Dendritic cell treated with granulocyte-macrophage colony-stimulating factor and Interleukin-4, amounts not matched to agents 40 ng/mL and 50 ng/mL, for 4 days (primary cell): Measurements from ENCODE around the gene NUDT16L1.
A peak's percentile ranks its signal among the peaks of the same experiment; 100 is the strongest.

Experiments
- H3K27ac Mint-ChIP-seq: one replicate; pipeline ENCODE4 v1.8.0; 2022; ENCODE audit warnings: mild to moderate bottlenecking, mixed read lengths
- H3K27me3 Mint-ChIP-seq: one replicate; pipeline ENCODE4 v1.8.0; 2022; ENCODE audit warnings: mild to moderate bottlenecking, mixed read lengths
- H3K36me3 Mint-ChIP-seq: one replicate; pipeline ENCODE4 v1.8.0; 2022; ENCODE audit warnings: low read depth, mixed read lengths
- H3K4me1 Mint-ChIP-seq: one replicate; pipeline ENCODE4 v1.8.0; 2022; ENCODE audit warnings: low read depth, mixed read lengths
- H3K4me3 Mint-ChIP-seq: one replicate; pipeline ENCODE4 v1.8.0; 2022; ENCODE audit warnings: mild to moderate bottlenecking, moderate library complexity, mixed read lengths
- H3K9me3 Mint-ChIP-seq: one replicate; pipeline ENCODE4 v1.8.0; 2022; ENCODE audit warnings: mixed read lengths
- intact Hi-C: fragments of 100-400 bp; cut with micrococcal nuclease; formaldehyde crosslinking; loops from one replicate; pipeline ENCODE4 v1.15.0; 2022

NUDT16L1 gene

GRCh38 chr16:4682616-4683254 is 10.6 kb upstream of the NUDT16L1 start:
- Mint-ChIP-seq H3K27me3 (no peaks in the 10 kb centered on the region), H3K27ac (peak overlapping the region; percentile 64), H3K4me1 (peaks cover 66% of the 10 kb centered on the region), H3K4me3 (peak overlapping the region; percentile 45), H3K36me3 (peaks cover 99% of the 10 kb centered on the region), H3K9me3 (no peaks in the 10 kb centered on the region)
- intact Hi-C loops: loop anchor here (5.0 kb wide), 1 partner anchor 175 kb away; no protein-coding TSS in a partner anchor

GRCh38 chr16:4683255-4684057 is 9.9 kb upstream of the NUDT16L1 start:
- no peaks in the 10 kb centered on the region for H3K27me3 Mint-ChIP-seq
- H3K4me1 Mint-ChIP-seq: peaks cover 67% of the 10 kb centered on the region
- no peaks in the 10 kb centered on the region for H3K9me3 Mint-ChIP-seq
- no peak overlapping the region for H3K4me3 Mint-ChIP-seq
- peaks cover 99% of the 10 kb centered on the region for H3K36me3 Mint-ChIP-seq
- peak overlapping the region; percentile 64 for H3K27ac Mint-ChIP-seq
- intact Hi-C loops: loop anchor here (5.0 kb wide), 1 partner anchor 176 kb away; no protein-coding TSS in a partner anchor

GRCh38 chr16:4684058-4684715 is 9.2 kb upstream of the NUDT16L1 start:
- intact Hi-C loops: loop anchor here (5.0 kb wide), 1 partner anchor 177 kb away; no protein-coding TSS in a partner anchor
- Mint-ChIP-seq H3K27me3 (no peaks in the 10 kb centered on the region), H3K4me3 (no peak overlapping the region), H3K9me3 (no peaks in the 10 kb centered on the region), H3K27ac (no peak overlapping the region), H3K4me1 (peaks cover 68% of the 10 kb centered on the region), H3K36me3 (peaks cover 99% of the 10 kb centered on the region)

- intact Hi-C loops: loop anchor here (5.0 kb wide), 1 partner anchor 177 kb away; no protein-coding TSS in a partner anchor
- Mint-ChIP-seq H3K27ac (no peak overlapping the region), H3K27me3 (no peaks in the 10 kb centered on the region), H3K4me3 (no peak overlapping the region), H3K36me3 (peaks cover 100% of the 10 kb centered on the region), H3K9me3 (no peaks in the 10 kb centered on the region), H3K4me1 (peaks cover 68% of the 10 kb centered on the region)
Measured at GRCh38 chr16:4684763-4685162, 8.6 kb upstream of the NUDT16L1 start.

GRCh38 chr16:4685292-4685691 is 8.1 kb upstream of the NUDT16L1 start:
- peaks cover 100% of the 10 kb centered on the region for H3K36me3 Mint-ChIP-seq
- H3K27ac Mint-ChIP-seq: no peak overlapping the region
- H3K27me3 Mint-ChIP-seq: no peaks in the 10 kb centered on the region
- H3K4me3 Mint-ChIP-seq: no peak overlapping the region
- no peaks in the 10 kb centered on the region for H3K9me3 Mint-ChIP-seq
- peaks cover 70% of the 10 kb centered on the region for H3K4me1 Mint-ChIP-seq
- intact Hi-C loops: no loop called here

GRCh38 chr16:4685776-4686496 is 7.4 kb upstream of the NUDT16L1 start:
- Mint-ChIP-seq H3K4me3 (no peak overlapping the region), H3K27ac (no peak overlapping the region), H3K27me3 (no peaks in the 10 kb centered on the region), H3K4me1 (peaks cover 70% of the 10 kb centered on the region), H3K9me3 (no peaks in the 10 kb centered on the region), H3K36me3 (peaks cover 100% of the 10 kb centered on the region)
- intact Hi-C loops: no loop called here

- Mint-ChIP-seq H3K9me3 (no peaks in the 10 kb centered on the region), H3K27ac (no peak overlapping the region), H3K4me1 (peaks cover 70% of the 10 kb centered on the region), H3K4me3 (no peak overlapping the region), H3K27me3 (no peaks in the 10 kb centered on the region), H3K36me3 (peaks cover 96% of the 10 kb centered on the region)
- intact Hi-C loops: no loop called here
Measured at GRCh38 chr16:4686497-4687210, 6.7 kb upstream of the NUDT16L1 start.

GRCh38 chr16:4687416-4687815 is 5.9 kb upstream of the NUDT16L1 start:
- Mint-ChIP-seq H3K4me1 (peaks cover 70% of the 10 kb centered on the region), H3K27ac (no peak overlapping the region), H3K9me3 (no peaks in the 10 kb centered on the region), H3K4me3 (no peak overlapping the region), H3K36me3 (peaks cover 88% of the 10 kb centered on the region), H3K27me3 (no peaks in the 10 kb centered on the region)
- intact Hi-C loops: no loop called here

GRCh38 chr16:4687946-4688673 is 5.3 kb upstream of the NUDT16L1 start:
- Mint-ChIP-seq H3K4me3 (no peak overlapping the region), H3K27me3 (no peaks in the 10 kb centered on the region), H3K36me3 (peaks cover 81% of the 10 kb centered on the region), H3K9me3 (no peaks in the 10 kb centered on the region), H3K27ac (no peak overlapping the region), H3K4me1 (peaks cover 70% of the 10 kb centered on the region)
- intact Hi-C loops: no loop called here

GRCh38 chr16:4688674-4689045 is 4.7 kb upstream of the NUDT16L1 start:
- Mint-ChIP-seq H3K36me3 (peaks cover 76% of the 10 kb centered on the region), H3K27me3 (no peaks in the 10 kb centered on the region), H3K27ac (no peak overlapping the region), H3K4me1 (peaks cover 68% of the 10 kb centered on the region), H3K4me3 (no peak overlapping the region), H3K9me3 (no peaks in the 10 kb centered on the region)
- intact Hi-C loops: no loop called here

- Mint-ChIP-seq H3K9me3 (no peaks in the 10 kb centered on the region), H3K4me3 (no peak overlapping the region), H3K27me3 (no peaks in the 10 kb centered on the region), H3K36me3 (peaks cover 71% of the 10 kb centered on the region), H3K27ac (no peak overlapping the region), H3K4me1 (peaks cover 68% of the 10 kb centered on the region)
- intact Hi-C loops: no loop called here
Measured at GRCh38 chr16:4689091-4689671, 4.2 kb upstream of the NUDT16L1 start.

GRCh38 chr16:4689864-4690704 is 3.3 kb upstream of the NUDT16L1 start:
- Mint-ChIP-seq H3K27ac (no peak overlapping the region), H3K4me1 (peaks cover 77% of the 10 kb centered on the region), H3K27me3 (no peaks in the 10 kb centered on the region), H3K36me3 (peaks cover 64% of the 10 kb centered on the region), H3K4me3 (no peak overlapping the region), H3K9me3 (no peaks in the 10 kb centered on the region)
- intact Hi-C loops: no loop called here
